HepG2 (cell line): Measurements from ENCODE around the gene UTP15. TPM values are rescaled to one million over a fixed set of nuclear protein-coding genes. Genes with fewer than 3 reads are reported as not detected.
A peak's percentile ranks its signal among the peaks of the same experiment; 100 is the strongest.

Experiments used
- ATAC-seq: fragments of 200-7000 bp; cut with Tn5 transposase; 3 replicates; pipeline ENCODE4 v1.9.1; 2020; ENCODE audit warnings: mild to moderate bottlenecking, moderate library complexity
- BruUV-seq: library from RNA; stranded (reverse); fragments of 400-500 nt; replicated peaks from 2 replicates; lab custom pipeline; 2021; lab: Mats Ljungman, UMichigan
- CTCF ChIA-PET: fragments of 300-600 bp; formaldehyde crosslinking; extraction: SDS; loops from one replicate; lab custom pipeline; 2021; ENCODE audit warnings: low total read pairs, inconsistent platforms, low intra/inter-chr PET ratio; lab: Yijun Ruan, JAX
- POLR2A ChIA-PET: fragments of 350-600 bp; sonication (Branson Sonifier 250); formaldehyde crosslinking; loops from one replicate; lab custom pipeline; 2020; ENCODE audit warnings: antibody characterized with exemption, inconsistent platforms; lab: Yijun Ruan, JAX
- DNase-seq: peaks from one replicate; pipeline ENCODE4 v3.0.0-alpha.2; 2015; ENCODE audit warnings: low spot score
- FAIRE-seq: peaks from 3 replicates; lab custom pipeline; 2011; peaks lifted over from hg19 to GRCh38; lab: Jason Lieb, UNC
- H2AFZ ChIP-seq: one replicate; pipeline ENCODE4 v1.6.1; 2011; ENCODE audit warnings: low read length, inconsistent platforms
- H3K27ac ChIP-seq: fragments of 300-600 bp; 3 replicates; pipeline ENCODE4 v1.8.0; 2011; ENCODE audit warnings: mixed run types, mild to moderate bottlenecking, mixed read lengths, low read length, inconsistent platforms; ENCODE audit not compliant: insufficient read depth; ENCODE audit errors: extremely low read length
- H3K27me3 ChIP-seq, 2 experiments: fragments of 200-600 bp in 1 of 2; 2 replicates in 1 of 2; 3 replicates in 1 of 2; pipeline versions ENCODE4 v1.6.0 to v1.8.0; 2011; ENCODE audit warnings: low read length in 2 of 2, mild to moderate bottlenecking in 2 of 2, moderate library complexity in 2 of 2, inconsistent platforms in 1 of 2; ENCODE audit not compliant: insufficient read depth in 2 of 2, control insufficient read depth in 1 of 2
- H3K36me3 ChIP-seq, 2 experiments: fragments of 200-600 bp in 1 of 2; replicated peaks in 1 of 2; 2 replicates in 1 of 2; 3 replicates in 1 of 2; pipeline versions ENCODE4 v1.5.1 to v1.8.0; 2011; ENCODE audit warnings: low read length in 2 of 2, inconsistent platforms in 1 of 2; ENCODE audit not compliant: insufficient read depth in 2 of 2, control insufficient read depth in 1 of 2
- H3K4me1 ChIP-seq: 2 replicates; pipeline ENCODE4 v1.5.1; 2012; ENCODE audit warnings: low read length, inconsistent platforms; ENCODE audit not compliant: insufficient read depth
- H3K4me2 ChIP-seq: 2 replicates; pipeline ENCODE4 v1.6.0; 2011; ENCODE audit warnings: low read depth, low read length, inconsistent platforms
- H3K4me3 ChIP-seq, 3 experiments: fragments of 200-600 bp in 1 of 3; sonication (generic), shearing (Covaris generic) in 1 of 3; replicated peaks in 1 of 3; 2 replicates each; pipeline ENCODE4 v1.5.1; 2011 to 2016; ENCODE audit warnings: low read length in 3 of 3, inconsistent platforms in 2 of 3, low read depth in 2 of 3, mild to moderate bottlenecking in 2 of 3, control low read depth in 1 of 3, mixed read lengths in 1 of 3; ENCODE audit not compliant: insufficient read depth in 1 of 3
- H3K79me2 ChIP-seq: one replicate; pipeline ENCODE4 v1.6.1; 2011; ENCODE audit warnings: low read length, inconsistent platforms; ENCODE audit not compliant: insufficient read depth
- H3K9ac ChIP-seq: 2 replicates; pipeline ENCODE4 v1.6.0; 2011; ENCODE audit warnings: mild to moderate bottlenecking, low read depth, low read length, inconsistent platforms; ENCODE audit not compliant: insufficient read depth
- H3K9me3 ChIP-seq: 2 replicates; pipeline ENCODE4 v1.5.1; 2012; ENCODE audit warnings: mild to moderate bottlenecking, low read length
- H4K20me1 ChIP-seq: 2 replicates; pipeline ENCODE4 v1.6.0; 2011; ENCODE audit warnings: inconsistent platforms, mild to moderate bottlenecking, low read length, moderate library complexity; ENCODE audit not compliant: insufficient read depth
- GFI1 ChIP-seq: sonication (generic); formaldehyde crosslinking; IDR thresholded peaks from 2 replicates; pipeline ENCODE4 v1.5.0; 2020; ENCODE audit warnings: missing genetic modification reagents, mild to moderate bottlenecking, borderline replicate concordance
- GZF1 ChIP-seq: sonication (generic); formaldehyde crosslinking; IDR thresholded peaks from 2 replicates; pipeline ENCODE4 v1.5.1; 2020; ENCODE audit warnings: mild to moderate bottlenecking, missing genetic modification reagents
- NCOA5 ChIP-seq: sonication (generic); formaldehyde crosslinking; IDR thresholded peaks from 2 replicates; pipeline ENCODE4 v1.4.0; 2020; ENCODE audit warnings: missing genetic modification reagents
- POLR2A ChIP-seq, 2 experiments: IDR thresholded peaks; 2 replicates each; pipeline ENCODE4 v1.6.1; 2011; ENCODE audit warnings: low read depth in 2 of 2, low read length in 2 of 2, mild to moderate bottlenecking in 1 of 2, moderate library complexity in 1 of 2; ENCODE audit not compliant: insufficient read depth in 1 of 2
- SALL1 ChIP-seq: sonication (generic); formaldehyde crosslinking; IDR thresholded peaks from 2 replicates; pipeline ENCODE4 v1.8.0; 2022; ENCODE audit warnings: mild to moderate bottlenecking, missing genetic modification reagents
- TEAD3 ChIP-seq: optimal IDR thresholded peaks from 2 replicates; pipeline ENCODE3; 2016; ENCODE audit warnings: borderline replicate concordance
- TRIM22 ChIP-seq: fragments of 450-650 bp; IDR thresholded peaks from 2 replicates; pipeline ENCODE4 v1.6.1; 2017
- ZBTB10 ChIP-seq: sonication (generic); formaldehyde crosslinking; IDR thresholded peaks from 2 replicates; pipeline ENCODE4 v1.4.0; 2020; ENCODE audit warnings: missing genetic modification reagents, borderline replicate concordance
- ZBTB7A ChIP-seq: sonication (generic); formaldehyde crosslinking; IDR thresholded peaks from 2 replicates; pipeline ENCODE4 v1.8.0; 2022; ENCODE audit warnings: mild to moderate bottlenecking, missing genetic modification reagents
- ZMAT3 ChIP-seq: sonication (generic); formaldehyde crosslinking; conservative IDR thresholded peaks from 2 replicates; pipeline ENCODE4 v1.7.0; 2021; ENCODE audit warnings: missing genetic modification reagents
- ZNF292 ChIP-seq: sonication (generic); formaldehyde crosslinking; IDR thresholded peaks from 2 replicates; pipeline ENCODE4 v1.8.1; 2022; ENCODE audit warnings: mild to moderate bottlenecking, low read depth, missing genetic modification reagents, borderline replicate concordance
- ZNF512B ChIP-seq: sonication (generic); formaldehyde crosslinking; IDR thresholded peaks from 2 replicates; pipeline ENCODE4 v1.5.1; 2020; ENCODE audit warnings: missing genetic modification reagents, mild to moderate bottlenecking, borderline replicate concordance
- ZNF770 ChIP-seq: sonication (generic); formaldehyde crosslinking; IDR thresholded peaks from 2 replicates; pipeline ENCODE4 v1.5.0; 2020; ENCODE audit warnings: mild to moderate bottlenecking, missing genetic modification reagents
- WGBS: methylation state at CpG from one replicate; pipeline ENCODE4 v1.1.6; 2017; ENCODE audit warnings: low lambda C conversion rate; 5-methylcytosine and 5-hydroxymethylcytosine counted together
- in situ Hi-C: cut with HindIII; loops from 2 replicates; pipeline ENCODE4 v1.10.0; 2017; ENCODE audit warnings: low pct_unique_long_range_greater_than_20kb; ENCODE audit not compliant: extremely low pct_ligation_motif_present
- intact Hi-C: fragments of 100-400 bp; cut with micrococcal nuclease; formaldehyde crosslinking; loops from one replicate; pipeline ENCODE4 v1.10.0; 2022; ENCODE audit not compliant: unreplicated experiment
- polyA plus RNA-seq, 8 experiments: library from polyadenylated mRNA; depleted of rRNA in 3 of 8; stranded (reverse) in 7 of 8; unstranded in 1 of 8; fragments of >200 nt; fragmentation: Illumina TruSeq in 4 of 8; extraction: Trizol in 4 of 8; gene quantifications; 2 replicates each; pipeline versions ENCODE4 v1.2.1 to v1.2.3, GENCODE V29; 2011 to 2016; ENCODE audit warnings: low read depth in 4 of 8, missing spikeins in 1 of 8, mixed read lengths in 1 of 8; ENCODE audit not compliant: insufficient read depth in 1 of 8
- total RNA-seq, 5 experiments: library from RNA; depleted of rRNA; stranded (reverse); fragments of >200 nt; fragmentation: Illumina TruSeq; extraction: Trizol; gene quantifications; 2 replicates each; pipeline ENCODE4 v1.2.3, GENCODE V29; 2016; ENCODE audit warnings: low read depth in 1 of 5

The UTP15 gene
- total and polyA plus RNA-seq, 2 of the 13 experiments (the other 11 are each of a cell fraction or from before 2014, with no cell fraction given), result 7.3 to 35.8 TPM

- ATAC-seq, result peak; percentile 92
- FAIRE-seq, result peak; percentile 62
- Histone ChIP-seq H3K36me3 (no peaks in the 10 kb centered on the region), H3K9ac (peak overlapping the region; percentile 75), H2AFZ (peak overlapping the region; percentile 97), H3K4me3 (peak overlapping the region; percentile 49 to 81 (median 71)), H3K79me2 (no peaks in the 10 kb centered on the region), H3K9me3 (no peaks in the 10 kb centered on the region), H4K20me1 (no peaks in the 10 kb centered on the region), H3K4me2 (peak overlapping the region; percentile 93), H3K27ac (peak overlapping the region; percentile 56), H3K27me3 (peaks cover 0 to 3% of the 10 kb centered on the region in 2 experiments; a peak in 1 of 5 replicates), H3K4me1 (peaks cover 29% of the 10 kb centered on the region)
- CTCF ChIA-PET, result no interaction called here
- TSS peak; percentile 74 for BruUV-seq
- intact Hi-C loops, result no loop called here
- 11% methylated on average over 9 of the region's 9 CpGs for WGBS
- POLR2A ChIA-PET, result interaction anchor here (0.8 to 1.7 kb wide), 5 partner anchors 9 to 112 kb away, joined by 3 to 7 read pairs (median 3); partner anchors contain the start of gene ARHGEF28
- no peak for DNase-seq
- in situ Hi-C loops, result no loop called here
- TF ChIP-seq ZNF292 (CRISPR knock-in tag) (peak; percentile 63; the same call in 1 of the 2 replicates), POLR2A (IDR thresholded peaks at IDR 0.05; ENCODE audit: insufficient read depth in 1 of 2, low read depth in 2 of 2, low read length in 2 of 2) (peak in 1 of 2 experiments; percentile 36; a peak in 1 of 4 replicates), ZNF512B (CRISPR knock-in tag) (0 out of 2 replicates have a peak, but pooled peaks have one; percentile 50), GZF1 (0 out of 2 replicates have a peak, but pooled peaks have one; percentile 57), ZBTB7A (no peak), NCOA5 (CRISPR knock-in tag) (no peak), GFI1 (CRISPR knock-in tag) (0 out of 2 replicates have a peak, but pooled peaks have one; percentile 59), ZMAT3 (CRISPR knock-in tag) (0 out of 2 replicates have a peak, but pooled peaks have one; percentile 35), ZNF770 (CRISPR knock-in tag) (peak; percentile 28; the same call in 1 of the 2 replicates), SALL1 (CRISPR knock-in tag) (0 out of 2 replicates have a peak, but pooled peaks have one; percentile 24), TEAD3 (CRISPR knock-in tag) (peak; percentile 45), TRIM22 (no peak), ZBTB10 (CRISPR knock-in tag) (no peak)
These were observed 52.2 kb downstream of the UTP15 start for GRCh38 chr5:73617510-73618279.
